ENCODE measurements around the gene SLC24A3.

Gene SLC24A3

GRCh38 chr20:19361790-19362189 is 149.3 kb downstream of the SLC24A3 start:
- ChIA-PET POLR2A (no interaction called here), CTCF (no interaction called here)
- DNase-seq (ENCODE audit: extremely low spot score): no peak
- TF ChIP-seq HDGF (IDR thresholded peaks at IDR 0.05; ENCODE audit: borderline replicate concordance) (no peak), FOXA1 (IDR thresholded peaks at IDR 0.05) (no peak), ARNT (IDR thresholded peaks at IDR 0.05) (no peak), FOXK2 (IDR thresholded peaks at IDR 0.05) (no peak), TARDBP (IDR thresholded peaks at IDR 0.05) (no peak), BHLHE40 (IDR thresholded peaks at IDR 0.05; ENCODE audit: borderline replicate concordance) (no peak)

DNA sequence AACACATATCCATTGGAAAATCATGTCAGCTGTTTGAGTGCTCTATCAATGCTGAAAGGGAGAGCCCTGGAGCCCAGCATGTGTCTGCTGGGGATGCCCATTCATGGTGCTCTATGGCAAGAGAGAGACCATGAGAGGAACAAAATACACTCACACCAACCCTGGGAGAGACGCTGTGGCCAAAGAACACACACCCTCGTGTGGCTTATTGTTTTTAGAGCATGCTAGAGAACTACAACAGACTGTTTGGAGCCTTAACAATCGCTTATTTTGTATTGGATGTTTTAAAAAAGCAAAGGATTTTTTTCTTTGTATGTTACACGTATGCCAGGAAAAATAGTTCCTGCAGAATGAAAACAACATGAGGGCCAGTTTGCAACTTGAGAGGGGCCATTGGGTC is 151.0 kb downstream of the SLC24A3 start:
- POLR2A ChIA-PET: no interaction called here
- CTCF ChIA-PET: no interaction called here
- DNase-seq (ENCODE audit: extremely low spot score): no peak
- TF ChIP-seq PKNOX1 (IDR thresholded peaks at IDR 0.05): no peak
- TF ChIP-seq BHLHE40 (IDR thresholded peaks at IDR 0.05; ENCODE audit: borderline replicate concordance): no peak
- TF ChIP-seq SP1 (IDR thresholded peaks at IDR 0.05): no peak
- TF ChIP-seq ARNT (IDR thresholded peaks at IDR 0.05): no peak
- no peak for TF ChIP-seq FOXA1 (IDR thresholded peaks at IDR 0.05)
- no peak for TF ChIP-seq LEF1 (IDR thresholded peaks at IDR 0.05; ENCODE audit: borderline replicate concordance)
- no peak for TF ChIP-seq FOXK2 (IDR thresholded peaks at IDR 0.05)
- TF ChIP-seq ELF4 (IDR thresholded peaks at IDR 0.05): no peak
- no peak for TF ChIP-seq FOXM1 (IDR thresholded peaks at IDR 0.05; ENCODE audit: borderline replicate concordance)
- no peak for TF ChIP-seq CTBP1 (IDR thresholded peaks at IDR 0.05; ENCODE audit: borderline replicate concordance)
- TF ChIP-seq NFRKB (IDR thresholded peaks at IDR 0.05): no peak
- TF ChIP-seq HDGF (IDR thresholded peaks at IDR 0.05; ENCODE audit: borderline replicate concordance): no peak
- no peak for TF ChIP-seq SUZ12 (IDR thresholded peaks at IDR 0.05)
- no peak for TF ChIP-seq L3MBTL2 (conservative IDR thresholded peaks at IDR 0.05)
- TF ChIP-seq ZNF384 (IDR thresholded peaks at IDR 0.05): no peak
- no peak for TF ChIP-seq TARDBP (IDR thresholded peaks at IDR 0.05)

- POLR2A ChIA-PET: no interaction called here
- CTCF ChIA-PET: no interaction called here
Observed at GRCh38 chr20:19367591-19367990, 155.1 kb downstream of the SLC24A3 start.

GRCh38 chr20:19368351-19368750 is 155.9 kb downstream of the SLC24A3 start:
- TF ChIP-seq FOXK2 (IDR thresholded peaks at IDR 0.05): no peak
- no peak for TF ChIP-seq FOXM1 (IDR thresholded peaks at IDR 0.05; ENCODE audit: borderline replicate concordance)
- no peak for DNase-seq (ENCODE audit: extremely low spot score)
- POLR2A ChIA-PET: no interaction called here

More at GRCh38 chr20:19367591-19367990, 155.1 kb downstream of the SLC24A3 start:
- DNase-seq (ENCODE audit: extremely low spot score): no peak
- TF ChIP-seq ELF4 (IDR thresholded peaks at IDR 0.05) (no peak), FOXK2 (IDR thresholded peaks at IDR 0.05) (no peak), FOXA1 (IDR thresholded peaks at IDR 0.05) (no peak), SP1 (IDR thresholded peaks at IDR 0.05) (no peak), NFRKB (IDR thresholded peaks at IDR 0.05) (no peak), CTBP1 (IDR thresholded peaks at IDR 0.05; ENCODE audit: borderline replicate concordance) (no peak), PKNOX1 (IDR thresholded peaks at IDR 0.05) (no peak), HDGF (IDR thresholded peaks at IDR 0.05; ENCODE audit: borderline replicate concordance) (no peak), ARNT (IDR thresholded peaks at IDR 0.05) (no peak), LEF1 (IDR thresholded peaks at IDR 0.05; ENCODE audit: borderline replicate concordance) (no peak), SUZ12 (IDR thresholded peaks at IDR 0.05) (no peak), TARDBP (IDR thresholded peaks at IDR 0.05) (no peak), L3MBTL2 (conservative IDR thresholded peaks at IDR 0.05) (no peak), ZNF384 (IDR thresholded peaks at IDR 0.05) (no peak), BHLHE40 (IDR thresholded peaks at IDR 0.05; ENCODE audit: borderline replicate concordance) (no peak)

DNA sequence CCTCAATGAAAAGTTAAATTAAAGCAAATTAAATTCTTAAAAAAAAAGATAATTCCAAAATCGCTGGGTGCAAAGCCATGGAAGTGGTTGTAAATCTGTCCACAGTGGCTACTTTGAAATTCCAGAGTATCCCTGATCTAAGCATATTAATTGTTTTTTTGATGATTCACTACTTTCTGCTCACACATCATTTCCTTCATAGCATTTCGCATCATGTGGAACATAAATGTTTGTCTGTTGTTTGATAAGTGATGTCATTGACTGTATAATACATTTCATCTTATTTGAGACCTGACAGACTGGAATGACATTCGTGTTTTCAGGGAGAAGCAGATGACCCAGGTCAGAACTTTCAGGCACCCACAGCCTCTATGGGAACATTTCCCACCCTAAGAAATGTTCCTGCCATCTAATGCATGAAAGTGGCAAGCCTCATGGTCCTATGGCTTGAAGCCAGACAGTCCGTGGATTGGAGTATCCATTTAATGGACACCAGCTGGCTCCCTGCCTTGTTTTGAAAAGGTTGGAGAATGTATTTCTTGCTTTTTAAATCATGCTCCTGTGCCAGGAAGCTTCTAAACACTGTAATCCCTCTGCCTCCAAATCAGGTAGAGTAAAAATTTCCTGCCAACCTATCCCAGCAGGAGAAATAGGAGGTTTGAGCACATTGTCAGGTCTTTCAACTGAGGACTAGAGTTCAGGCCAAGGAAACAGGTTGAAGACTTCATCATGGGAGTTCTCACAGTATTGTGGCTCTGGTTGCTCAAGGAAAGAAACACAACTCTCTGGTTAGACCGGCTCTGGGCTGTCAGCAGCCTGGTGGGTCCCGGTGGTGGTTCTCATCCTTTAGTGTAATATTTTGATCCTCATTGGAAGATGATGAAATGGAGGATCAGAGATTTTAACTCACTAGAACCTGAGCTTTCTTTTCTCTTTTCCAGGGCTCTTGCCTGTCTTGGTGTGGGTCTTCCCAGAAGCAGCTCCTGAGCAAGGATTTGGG is 157.9 kb downstream of the SLC24A3 start:
- CTCF ChIA-PET: no interaction called here
- POLR2A ChIA-PET: no interaction called here
- TF ChIP-seq FOXM1 (IDR thresholded peaks at IDR 0.05; ENCODE audit: borderline replicate concordance) (no peak), FOXK2 (IDR thresholded peaks at IDR 0.05) (no peak), HDGF (IDR thresholded peaks at IDR 0.05; ENCODE audit: borderline replicate concordance) (no peak), LEF1 (IDR thresholded peaks at IDR 0.05; ENCODE audit: borderline replicate concordance) (no peak), L3MBTL2 (conservative IDR thresholded peaks at IDR 0.05) (no peak), SUZ12 (IDR thresholded peaks at IDR 0.05) (no peak), ARNT (IDR thresholded peaks at IDR 0.05) (no peak), BHLHE40 (IDR thresholded peaks at IDR 0.05; ENCODE audit: borderline replicate concordance) (no peak), ELF4 (IDR thresholded peaks at IDR 0.05) (no peak), FOXA1 (IDR thresholded peaks at IDR 0.05) (no peak), NFRKB (IDR thresholded peaks at IDR 0.05) (no peak), ZNF384 (IDR thresholded peaks at IDR 0.05) (no peak), SP1 (IDR thresholded peaks at IDR 0.05) (no peak), TARDBP (IDR thresholded peaks at IDR 0.05) (no peak), CTBP1 (IDR thresholded peaks at IDR 0.05; ENCODE audit: borderline replicate concordance) (no peak), PKNOX1 (IDR thresholded peaks at IDR 0.05) (no peak)
- DNase-seq (ENCODE audit: extremely low spot score): no peak

More at GRCh38 chr20:19368351-19368750, 155.9 kb downstream of the SLC24A3 start:
- CTCF ChIA-PET: no interaction called here

DNA sequence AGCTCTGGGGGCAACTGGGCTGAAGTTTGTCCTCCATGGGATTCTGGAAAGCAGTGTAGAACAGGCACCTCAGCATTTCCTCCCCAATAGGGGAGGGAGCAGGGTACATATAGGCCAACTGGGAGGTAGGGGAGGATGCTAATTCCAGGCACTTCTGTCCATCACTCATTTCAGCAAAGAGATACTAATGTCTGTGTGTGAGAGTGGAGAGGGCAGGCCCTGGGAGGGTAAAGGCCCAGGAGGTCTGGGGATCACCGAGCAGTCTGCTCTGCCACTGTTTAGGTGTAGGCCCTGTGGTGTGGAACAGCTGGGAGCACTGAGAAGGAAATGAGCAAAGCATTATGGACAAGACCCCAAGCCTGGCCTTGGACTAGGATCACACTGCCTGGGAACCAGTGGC is 158.7 kb downstream of the SLC24A3 start:
- DNase-seq (ENCODE audit: extremely low spot score): no peak
- POLR2A ChIA-PET: no interaction called here
- no peak for TF ChIP-seq FOXA1 (IDR thresholded peaks at IDR 0.05)
- no peak for TF ChIP-seq ARNT (IDR thresholded peaks at IDR 0.05)
- no peak for TF ChIP-seq ELF4 (IDR thresholded peaks at IDR 0.05)
- TF ChIP-seq SUZ12 (IDR thresholded peaks at IDR 0.05): no peak
- no peak for TF ChIP-seq L3MBTL2 (conservative IDR thresholded peaks at IDR 0.05)
- no peak for TF ChIP-seq PKNOX1 (IDR thresholded peaks at IDR 0.05)
- TF ChIP-seq SP1 (IDR thresholded peaks at IDR 0.05): no peak
- no peak for TF ChIP-seq BHLHE40 (IDR thresholded peaks at IDR 0.05; ENCODE audit: borderline replicate concordance)
- TF ChIP-seq NFRKB (IDR thresholded peaks at IDR 0.05): no peak
- TF ChIP-seq ZNF384 (IDR thresholded peaks at IDR 0.05): no peak
- TF ChIP-seq FOXM1 (IDR thresholded peaks at IDR 0.05; ENCODE audit: borderline replicate concordance): no peak
- no peak for TF ChIP-seq FOXK2 (IDR thresholded peaks at IDR 0.05)
- no peak for TF ChIP-seq HDGF (IDR thresholded peaks at IDR 0.05; ENCODE audit: borderline replicate concordance)
- TF ChIP-seq LEF1 (IDR thresholded peaks at IDR 0.05; ENCODE audit: borderline replicate concordance): no peak
- CTCF ChIA-PET: no interaction called here
